IMR-90 (cell line): ENCODE data around the gene TBATA. TPM values are rescaled to one million over a fixed set of nuclear protein-coding genes. Genes with fewer than 3 reads are reported as not detected.

ENCODE experiments used
- ATAC-seq: fragments of 200-7000 bp; cut with Tn5 transposase; 2 replicates; pipeline ENCODE4 v1.9.1; 2020; ENCODE audit warnings: low read depth, mild to moderate bottlenecking, moderate library complexity
- BruUV-seq: library from RNA; stranded (reverse); fragments of 400-500 nt; replicated peaks from 2 replicates; lab custom pipeline; 2021; lab: Mats Ljungman, UMichigan
- CTCF ChIA-PET: fragments of 300-600 bp; formaldehyde crosslinking; extraction: SDS; loops from one replicate; lab custom pipeline; 2021; ENCODE audit warnings: antibody characterized with exemption; lab: Yijun Ruan, JAX
- POLR2A ChIA-PET: fragments of 300-600 bp; sonication (Branson Sonifier 250); formaldehyde crosslinking; loops from one replicate; lab custom pipeline; 2022; ENCODE audit warnings: antibody characterized with exemption; ENCODE audit not compliant: unreplicated experiment; lab: Charles Lee
- DNase-seq: peaks from one replicate; pipeline ENCODE4 v3.0.0; 2013
- H2AFZ ChIP-seq: replicated peaks from 2 replicates; pipeline ENCODE3; 2013; ENCODE audit warnings: low read length, mild to moderate bottlenecking; ENCODE audit not compliant: poor library complexity
- H2AK5ac ChIP-seq: 2 replicates; pipeline ENCODE4 v1.6.1; 2013; ENCODE audit warnings: low read depth, low read length, inconsistent platforms
- H2AK9ac ChIP-seq: replicated peaks from 2 replicates; pipeline ENCODE3; 2013; ENCODE audit warnings: mild to moderate bottlenecking, low read depth, low read length, moderate library complexity; ENCODE audit not compliant: poor library complexity
- H2BK120ac ChIP-seq: 2 replicates; pipeline ENCODE4 v1.6.1; 2013; ENCODE audit warnings: low read depth, low read length, inconsistent platforms
- H2BK15ac ChIP-seq: 3 replicates; pipeline ENCODE4 v1.6.1; 2013; ENCODE audit warnings: low read depth, low read length, inconsistent platforms
- H2BK20ac ChIP-seq: 2 replicates; pipeline ENCODE4 v1.6.1; 2013; ENCODE audit warnings: low read depth, mild to moderate bottlenecking, inconsistent platforms, low read length, moderate library complexity
- H2BK5ac ChIP-seq: 2 replicates; pipeline ENCODE4 v1.6.1; 2013; ENCODE audit warnings: mild to moderate bottlenecking, low read depth, low read length, inconsistent platforms; ENCODE audit not compliant: poor library complexity, severe bottlenecking
- H3K14ac ChIP-seq: replicated peaks from 2 replicates; pipeline ENCODE4 v1.6.1; 2013; ENCODE audit warnings: low read depth, low read length, inconsistent platforms
- H3K18ac ChIP-seq: 2 replicates; pipeline ENCODE4 v1.6.1; 2013; ENCODE audit warnings: low read depth, low read length, control low read depth
- H3K23ac ChIP-seq: 2 replicates; pipeline ENCODE4 v1.6.1; 2013; ENCODE audit warnings: low read depth, low read length, inconsistent platforms
- H3K27ac ChIP-seq: 2 replicates; pipeline ENCODE4 v1.5.1; 2013; ENCODE audit warnings: mild to moderate bottlenecking, control low read depth, low read length; ENCODE audit not compliant: insufficient read depth
- H3K27me3 ChIP-seq: 2 replicates; pipeline ENCODE4 v1.6.1; 2013; ENCODE audit warnings: low read length; ENCODE audit not compliant: control insufficient read depth, insufficient read depth
- H3K36me3 ChIP-seq: 2 replicates; pipeline ENCODE4 v1.6.1; 2013; ENCODE audit warnings: low read length, mixed read lengths; ENCODE audit not compliant: control insufficient read depth, insufficient read depth
- H3K4ac ChIP-seq: 2 replicates; pipeline ENCODE4 v1.6.1; 2013; ENCODE audit warnings: low read depth, low read length, inconsistent platforms
- H3K4me1 ChIP-seq: 2 replicates; pipeline ENCODE4 v1.6.1; 2013; ENCODE audit warnings: low read length, mixed read lengths; ENCODE audit not compliant: control insufficient read depth, insufficient read depth
- H3K4me2 ChIP-seq: 2 replicates; pipeline ENCODE4 v1.6.1; 2013; ENCODE audit warnings: low read depth, mild to moderate bottlenecking, control low read depth, low read length, moderate library complexity
- H3K4me3 ChIP-seq: 2 replicates; pipeline ENCODE4 v1.5.1; 2013; ENCODE audit warnings: low read depth, mild to moderate bottlenecking, control low read depth, low read length, moderate library complexity; ENCODE audit not compliant: insufficient read depth
- H3K56ac ChIP-seq: 2 replicates; pipeline ENCODE4 v1.6.1; 2013; ENCODE audit warnings: low read length, inconsistent platforms; ENCODE audit not compliant: insufficient read depth; ENCODE audit errors: extremely low read depth
- H3K79me1 ChIP-seq, 2 experiments: 2 replicates each; pipeline ENCODE4 v1.6.1; 2013; ENCODE audit warnings: low read length in 2 of 2, inconsistent platforms in 1 of 2, low read depth in 1 of 2
- H3K9ac ChIP-seq: 2 replicates; pipeline ENCODE4 v1.6.1; 2013; ENCODE audit warnings: low read depth, low read length, control low read depth
- H3K9me1 ChIP-seq: 2 replicates; pipeline ENCODE4 v1.6.1; 2013; ENCODE audit warnings: low read length, inconsistent platforms; ENCODE audit not compliant: insufficient read depth
- H3K9me3 ChIP-seq: 2 replicates; pipeline ENCODE4 v1.6.1; 2013; ENCODE audit warnings: low read length; ENCODE audit not compliant: control insufficient read depth, insufficient read depth
- H4K20me1 ChIP-seq: 2 replicates; pipeline ENCODE4 v1.6.1; 2013; ENCODE audit warnings: low read length, inconsistent platforms; ENCODE audit not compliant: insufficient read depth
- H4K5ac ChIP-seq: 2 replicates; pipeline ENCODE4 v1.6.1; 2013; ENCODE audit warnings: mild to moderate bottlenecking, low read depth, low read length, control low read depth
- H4K8ac ChIP-seq, 2 experiments: 2 replicates each; pipeline ENCODE4 v1.6.1; 2013; ENCODE audit warnings: low read depth in 2 of 2, low read length in 2 of 2, control low read depth in 1 of 2, inconsistent platforms in 1 of 2
- H4K91ac ChIP-seq: 2 replicates; pipeline ENCODE4 v1.6.1; 2013; ENCODE audit warnings: low read depth, low read length, inconsistent platforms; ENCODE audit not compliant: insufficient read depth
- BHLHE40 ChIP-seq: fragments of 150-350 bp; IDR thresholded peaks from 2 replicates; pipeline ENCODE4 v1.6.1; 2016; ENCODE audit warnings: mild to moderate bottlenecking, low read depth, low read length
- CEBPB ChIP-seq: IDR thresholded peaks from 2 replicates; pipeline ENCODE4 v1.6.1; 2012; ENCODE audit warnings: low read depth, low read length, improper control_type of control experiment
- CHD1 ChIP-seq: IDR thresholded peaks from 2 replicates; pipeline ENCODE4 v1.6.1; 2012; ENCODE audit warnings: low read depth, low read length, improper control_type of control experiment
- FOS ChIP-seq: fragments of 150-350 bp; IDR thresholded peaks from 2 replicates; pipeline ENCODE4 v1.6.1; 2016; ENCODE audit warnings: low read depth, low read length
- MAFK ChIP-seq: IDR thresholded peaks from 2 replicates; pipeline ENCODE4 v1.6.1; 2012; ENCODE audit warnings: low read depth, low read length, improper control_type of control experiment
- MAZ ChIP-seq: IDR thresholded peaks from 2 replicates; pipeline ENCODE4 v1.6.1; 2012; ENCODE audit warnings: low read depth, mild to moderate bottlenecking, low read length, improper control_type of control experiment, moderate library complexity, borderline replicate concordance
- MXI1 ChIP-seq: IDR thresholded peaks from 2 replicates; pipeline ENCODE4 v1.6.1; 2012; ENCODE audit warnings: low read depth, mild to moderate bottlenecking, low read length, moderate library complexity, borderline replicate concordance
- NFE2L2 ChIP-seq: fragments of 150-350 bp; IDR thresholded peaks from 2 replicates; pipeline ENCODE4 v1.6.1; 2016; ENCODE audit warnings: low read depth, mild to moderate bottlenecking, low read length
- POLR2A ChIP-seq: IDR thresholded peaks from 2 replicates; pipeline ENCODE4 v1.6.1; 2012; ENCODE audit warnings: mild to moderate bottlenecking, low read depth, low read length
- RAD21 ChIP-seq: IDR thresholded peaks from 2 replicates; pipeline ENCODE4 v1.6.1; 2012; ENCODE audit warnings: low read length, improper control_type of control experiment
- RCOR1 ChIP-seq: IDR thresholded peaks from 2 replicates; pipeline ENCODE4 v1.6.1; 2012; ENCODE audit warnings: mild to moderate bottlenecking, low read length, improper control_type of control experiment; ENCODE audit not compliant: insufficient replicate concordance
- RFX5 ChIP-seq: IDR thresholded peaks from 2 replicates; pipeline ENCODE4 v1.8.0; 2012; ENCODE audit warnings: low read depth, mild to moderate bottlenecking, low read length, moderate library complexity
- SMC3 ChIP-seq: fragments of 150-350 bp; IDR thresholded peaks from 2 replicates; pipeline ENCODE4 v1.6.1; 2016; ENCODE audit warnings: low read depth, mild to moderate bottlenecking, antibody characterized with exemption, low read length, moderate library complexity
- WGBS, 2 experiments: methylation state at CpG; one replicate each; pipeline versions ENCODE4 v1.1.5 to v1.1.7; 2013; ENCODE audit warnings: missing lambda C conversion rate in 2 of 2; ENCODE audit not compliant: insufficient read length in 1 of 2; ENCODE audit errors: extremely low coverage in 2 of 2; 5-methylcytosine and 5-hydroxymethylcytosine counted together
- dilution Hi-C: fragments of 300-500 bp; cut with HindIII; formaldehyde crosslinking; loops from one replicate; pipeline ENCODE4 v1.14.3; 2018; ENCODE audit warnings: low sequenced_read_pairs; ENCODE audit not compliant: unreplicated experiment
- in situ Hi-C: fragments of 300-500 bp; cut with MboI; formaldehyde crosslinking; loops from 3 replicates; pipeline ENCODE4 v1.14.3; 2019; ENCODE audit warnings: low sequenced_read_pairs, inconsistent platforms, mixed read lengths
- intact Hi-C: fragments of 100-400 bp; cut with micrococcal nuclease; formaldehyde crosslinking; loops from 2 replicates; pipeline ENCODE4 v1.10.0; 2022
- polyA plus RNA-seq, 3 experiments: library from polyadenylated mRNA; depleted of rRNA; stranded (reverse); fragments of >200 nt; gene quantifications; 2 replicates each; pipeline ENCODE4 v1.2.3, GENCODE V29; 2012; ENCODE audit warnings: low replicate concordance in 1 of 3
- total RNA-seq: library from RNA; depleted of rRNA; stranded (reverse); fragments of >200 nt; gene quantifications from 2 replicates; pipeline ENCODE4 v1.2.3, GENCODE V29; 2012
- TF ChIP-seq, protein P1 (sequence below): fragments of 150-350 bp; IDR thresholded peaks from 2 replicates; pipeline ENCODE4 v1.6.1; 2016; ENCODE audit warnings: low read depth, mild to moderate bottlenecking, low read length, moderate library complexity, borderline replicate concordance
- TF ChIP-seq, protein P2 (sequence below): fragments of 150-350 bp; IDR thresholded peaks from 2 replicates; pipeline ENCODE4 v1.6.1; 2017; ENCODE audit warnings: mild to moderate bottlenecking, antibody characterized with exemption, low read length, low read depth

TBATA gene
- total and polyA plus RNA-seq, 2 of the 4 experiments (the other 2 are of a cell fraction), result not detected

DNA sequence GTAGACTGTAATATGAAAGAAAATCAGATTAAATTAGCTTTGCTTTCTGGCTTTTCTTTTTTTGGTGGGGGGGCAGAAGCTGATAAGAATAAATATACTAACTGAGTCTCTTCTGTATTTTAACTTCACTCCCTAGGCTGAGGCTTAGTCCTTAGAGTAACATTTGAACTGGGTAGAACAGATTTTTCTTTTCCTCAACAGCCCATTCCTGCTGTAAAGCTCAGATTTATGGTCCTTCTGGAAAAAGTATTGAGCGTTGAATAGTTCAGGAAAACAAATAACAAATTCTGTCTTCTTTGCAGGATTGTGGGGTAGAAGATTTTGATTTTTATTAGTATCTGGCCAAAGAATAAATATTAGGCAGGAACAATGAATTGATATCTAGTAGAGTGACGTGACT lies 48.4 kb upstream of the TBATA start:
- peak overlapping the region; percentile 48; the same call in 1 of the 2 replicates for H3K23ac ChIP-seq
- H3K79me1 ChIP-seq, result peaks cover 46 to 68% of the 10 kb centered on the region in 2 experiments
- H3K9ac ChIP-seq, result no peak overlapping the region
- no peak overlapping the region for H2AK9ac ChIP-seq
- peak overlapping the region; percentile 74 for H3K4ac ChIP-seq
- peaks cover 4% of the 10 kb centered on the region; the same call in 1 of the 2 replicates for H3K36me3 ChIP-seq
- H2AK5ac ChIP-seq, result no peak overlapping the region; the same call in 1 of the 2 replicates
- peak overlapping the region; percentile 62; the same call in 1 of the 2 replicates for H2BK20ac ChIP-seq
- H2AFZ ChIP-seq, result no peak overlapping the region
- peak overlapping the region; percentile 50 for H2BK120ac ChIP-seq
- ChIA-PET POLR2A (interaction anchor here (0.6 kb wide), 1 partner anchor 429 kb away, joined by 4 read pairs; no protein-coding TSS in a partner anchor), CTCF (interaction anchor here (0.7 to 0.9 kb wide), 2 partner anchors 12 to 17 kb away, joined by 3 to 4 read pairs; partner anchors contain the start of gene SGPL1)
- H2BK5ac ChIP-seq, result peak overlapping the region; percentile 79
- 38% methylated on average over 1 of the region's 2 CpGs; no CpG with 5 or more reads in 1 of the 2 experiments for WGBS, 2 experiments
- intact Hi-C loops (no loop called here), dilution Hi-C loops (no loop called here), in situ Hi-C loops (no loop called here)
- H4K91ac ChIP-seq, result peak overlapping the region; percentile 38; the same call in 1 of the 2 replicates
- H3K27me3 ChIP-seq, result no peaks in the 10 kb centered on the region
- no TSS peak for BruUV-seq
- DNase-seq (no peak), ATAC-seq (0 out of 2 replicates have a peak, but pooled peaks have one; percentile 8)
- peak overlapping the region; percentile 76; the same call in 1 of the 2 replicates for H3K18ac ChIP-seq
- no peak overlapping the region for H3K27ac ChIP-seq
- peaks cover 3% of the 10 kb centered on the region for H3K9me3 ChIP-seq
- peaks cover 3% of the 10 kb centered on the region; the same call in 1 of the 2 replicates for H4K20me1 ChIP-seq
- H3K14ac ChIP-seq, result peak overlapping the region; percentile 38; the same call in 1 of the 2 replicates
- peak overlapping the region; percentile 85 for H3K4me2 ChIP-seq
- peak overlapping the region; percentile 44; the same call in 1 of the 3 replicates for H2BK15ac ChIP-seq
- H4K8ac ChIP-seq, result peak overlapping the region; percentile 21 to 48
- H4K5ac ChIP-seq, result no peak overlapping the region; the same call in 1 of the 2 replicates
- peaks cover 25% of the 10 kb centered on the region for H3K4me1 ChIP-seq
- H3K4me3 ChIP-seq, result no peak overlapping the region
- H3K9me1 ChIP-seq, result peaks cover 9% of the 10 kb centered on the region; the same call in 1 of the 2 replicates
- H3K56ac ChIP-seq, result peak overlapping the region; percentile 34
- TF ChIP-seq RFX5, result no peak
- TF ChIP-seq, protein P1, sequence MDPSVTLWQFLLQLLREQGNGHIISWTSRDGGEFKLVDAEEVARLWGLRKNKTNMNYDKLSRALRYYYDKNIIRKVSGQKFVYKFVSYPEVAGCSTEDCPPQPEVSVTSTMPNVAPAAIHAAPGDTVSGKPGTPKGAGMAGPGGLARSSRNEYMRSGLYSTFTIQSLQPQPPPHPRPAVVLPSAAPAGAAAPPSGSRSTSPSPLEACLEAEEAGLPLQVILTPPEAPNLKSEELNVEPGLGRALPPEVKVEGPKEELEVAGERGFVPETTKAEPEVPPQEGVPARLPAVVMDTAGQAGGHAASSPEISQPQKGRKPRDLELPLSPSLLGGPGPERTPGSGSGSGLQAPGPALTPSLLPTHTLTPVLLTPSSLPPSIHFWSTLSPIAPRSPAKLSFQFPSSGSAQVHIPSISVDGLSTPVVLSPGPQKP, result no peak
- TF ChIP-seq CHD1, result no peak
- TF ChIP-seq CEBPB, result no peak
- no peak for TF ChIP-seq SMC3
- TF ChIP-seq, protein P2, sequence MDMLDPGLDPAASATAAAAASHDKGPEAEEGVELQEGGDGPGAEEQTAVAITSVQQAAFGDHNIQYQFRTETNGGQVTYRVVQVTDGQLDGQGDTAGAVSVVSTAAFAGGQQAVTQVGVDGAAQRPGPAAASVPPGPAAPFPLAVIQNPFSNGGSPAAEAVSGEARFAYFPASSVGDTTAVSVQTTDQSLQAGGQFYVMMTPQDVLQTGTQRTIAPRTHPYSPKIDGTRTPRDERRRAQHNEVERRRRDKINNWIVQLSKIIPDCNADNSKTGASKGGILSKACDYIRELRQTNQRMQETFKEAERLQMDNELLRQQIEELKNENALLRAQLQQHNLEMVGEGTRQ, result no peak
- no peak for TF ChIP-seq FOS
- TF ChIP-seq NFE2L2, result no peak
- no peak for TF ChIP-seq RAD21
- no peak for TF ChIP-seq MAFK
- TF ChIP-seq MAZ, result no peak
- no peak for TF ChIP-seq BHLHE40
- TF ChIP-seq RCOR1, result no peak
- TF ChIP-seq MXI1, result no peak
- no peak for TF ChIP-seq POLR2A
